SK-N-SH treated with all-trans-retinoic acid at 6 μM for 48 hours (cell line): ENCODE results near the gene RAI14.
A peak's percentile ranks its signal among the peaks of the same experiment; 100 is the strongest.

Source experiments
- ISL1 ChIP-seq: fragments of 250-450 bp; sonication (Bioruptor Pico); IDR thresholded peaks from 2 replicates; pipeline ENCODE4 v2.1.2; 2022; ENCODE audit warnings: mild to moderate bottlenecking, moderate library complexity
- PATZ1 ChIP-seq: fragments of 250-450 bp; sonication (Bioruptor Pico); IDR thresholded peaks from 2 replicates; pipeline ENCODE4 v1.8.0; 2020; ENCODE audit warnings: mild to moderate bottlenecking, moderate library complexity, borderline replicate concordance
- ZFP30 ChIP-seq: fragments of 450-650 bp; formaldehyde crosslinking; IDR thresholded peaks from 2 replicates; pipeline ENCODE4 v1.5.0; 2022; ENCODE audit warnings: mild to moderate bottlenecking, moderate library complexity

- no peak for TF ChIP-seq PATZ1 (CRISPR knock-in tag)
- no peak for TF ChIP-seq ZFP30
- TF ChIP-seq ISL1 (CRISPR knock-in tag): 0 out of 2 replicates have a peak, but pooled peaks have one; percentile 27
Measured at GRCh38 chr5:34734326-34734725, 78.2 kb downstream of the RAI14 start.
